CD1c-positive myeloid dendritic cell (primary cell): ENCODE results near the gene SNX19.

ENCODE experiments used
- DNase-seq: peaks from one replicate; pipeline ENCODE4 v3.0.0-alpha.2; 2016; ENCODE audit errors: extremely low spot score

Gene SNX19

GRCh38 chr11:130905512-130905911, 10.8 kb downstream of the SNX19 start:
- DNase-seq: no peak

- no peak for DNase-seq
Observed at GRCh38 chr11:130904380-130904779, 11.9 kb downstream of the SNX19 start.

GRCh38 chr11:130902380-130902779, 13.9 kb downstream of the SNX19 start:
- no peak for DNase-seq

DNA sequence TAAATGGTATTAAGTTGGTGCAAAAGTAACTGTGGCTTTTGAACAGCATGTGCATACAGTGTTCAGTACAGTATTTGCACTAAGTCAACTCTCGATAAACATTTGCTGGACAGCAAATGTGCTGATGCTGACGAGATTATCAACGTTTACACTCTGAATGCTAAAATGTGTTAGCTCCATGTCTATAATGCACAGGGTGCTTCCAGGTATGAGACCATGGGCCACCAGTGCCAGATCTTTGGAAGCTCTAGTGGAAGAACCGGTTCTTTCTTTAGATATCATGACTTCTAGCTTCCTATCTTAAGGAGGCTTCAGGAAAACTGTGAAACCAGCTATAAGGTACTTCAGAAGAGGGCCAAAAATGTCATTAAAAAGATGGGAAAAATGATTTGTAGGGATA, 17.2 kb downstream of the SNX19 start:
- no peak for DNase-seq

DNA sequence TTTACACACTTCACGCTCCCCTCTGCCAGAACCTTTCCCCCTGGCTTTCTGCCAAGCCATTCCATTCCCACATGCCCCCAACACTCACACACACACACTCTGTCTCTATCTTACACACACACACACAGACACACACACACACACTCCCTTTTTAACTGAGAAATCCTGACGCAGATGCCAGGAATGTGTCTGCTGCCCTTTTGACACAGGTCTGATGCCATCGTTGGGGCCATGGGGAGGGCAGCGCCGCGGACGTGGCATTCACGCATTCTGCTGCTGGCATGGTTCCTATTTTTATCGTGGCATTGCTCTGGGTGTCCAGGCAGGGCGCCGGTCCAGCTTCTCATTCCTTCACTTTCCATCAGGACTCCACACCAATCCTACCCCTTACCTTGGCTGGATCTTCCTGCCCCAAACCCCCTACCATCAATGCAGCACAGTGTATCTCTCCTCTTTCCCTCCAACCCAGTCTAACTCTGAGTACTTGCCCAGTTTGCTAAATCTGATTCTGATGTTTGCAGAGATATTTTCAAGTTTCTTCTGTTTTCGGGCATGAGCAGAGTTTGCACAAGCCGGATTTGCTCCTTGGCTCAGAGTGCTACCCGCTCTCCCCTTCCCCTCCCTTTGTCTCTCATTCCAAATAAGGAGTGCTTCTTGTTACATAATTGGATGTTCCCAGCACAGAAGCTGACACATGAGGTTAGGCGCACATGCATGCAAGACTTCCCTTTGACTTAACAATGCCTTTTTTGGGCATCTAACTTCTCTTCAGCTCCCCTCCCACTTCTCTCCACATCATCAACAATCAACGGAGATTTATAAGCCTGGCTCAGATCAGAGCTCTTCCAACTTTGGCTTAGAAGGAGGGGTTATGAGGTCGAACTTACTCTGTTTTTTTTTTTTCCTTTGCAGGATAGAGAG, 18.8 kb downstream of the SNX19 start:
- DNase-seq: no peak

DNA sequence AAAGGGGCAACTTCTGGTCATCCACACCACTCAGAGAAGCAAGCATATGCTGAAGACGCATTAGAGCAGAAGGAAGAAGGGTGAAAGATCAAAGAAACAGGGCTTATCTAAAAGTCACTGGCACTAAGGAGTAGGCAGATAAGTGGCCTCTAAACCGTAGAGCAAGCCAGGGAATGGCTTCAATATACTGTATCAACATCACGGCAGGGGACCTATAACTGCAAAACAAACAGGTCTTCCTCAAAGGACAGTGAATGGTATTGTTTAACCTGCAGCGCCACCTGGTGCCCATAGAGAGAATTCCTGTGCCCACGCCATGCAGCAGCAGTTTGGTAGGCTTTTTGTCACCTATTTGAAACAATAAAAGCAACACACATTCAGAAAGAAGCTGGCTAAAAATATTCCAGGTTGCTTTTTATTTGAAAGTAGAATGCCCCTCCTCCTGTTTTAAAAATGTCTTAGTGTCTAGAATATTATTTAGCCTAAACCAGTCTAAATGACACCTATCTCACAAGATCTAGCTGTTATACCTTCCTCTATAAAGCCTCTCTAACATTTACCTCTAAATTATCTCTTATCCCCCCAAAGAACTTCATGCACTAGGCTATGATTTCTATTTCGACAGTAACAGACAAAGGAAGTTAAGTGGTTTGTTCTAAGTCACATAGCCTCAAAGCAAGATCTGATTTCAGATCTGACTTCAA, 21.8 kb downstream of the SNX19 start:
- DNase-seq: peak; percentile 66

GRCh38 chr11:130892861-130893260, 23.4 kb downstream of the SNX19 start:
- no peak for DNase-seq

- no peak for DNase-seq
Observed at GRCh38 chr11:130891326-130891725, 25.0 kb downstream of the SNX19 start.

DNA sequence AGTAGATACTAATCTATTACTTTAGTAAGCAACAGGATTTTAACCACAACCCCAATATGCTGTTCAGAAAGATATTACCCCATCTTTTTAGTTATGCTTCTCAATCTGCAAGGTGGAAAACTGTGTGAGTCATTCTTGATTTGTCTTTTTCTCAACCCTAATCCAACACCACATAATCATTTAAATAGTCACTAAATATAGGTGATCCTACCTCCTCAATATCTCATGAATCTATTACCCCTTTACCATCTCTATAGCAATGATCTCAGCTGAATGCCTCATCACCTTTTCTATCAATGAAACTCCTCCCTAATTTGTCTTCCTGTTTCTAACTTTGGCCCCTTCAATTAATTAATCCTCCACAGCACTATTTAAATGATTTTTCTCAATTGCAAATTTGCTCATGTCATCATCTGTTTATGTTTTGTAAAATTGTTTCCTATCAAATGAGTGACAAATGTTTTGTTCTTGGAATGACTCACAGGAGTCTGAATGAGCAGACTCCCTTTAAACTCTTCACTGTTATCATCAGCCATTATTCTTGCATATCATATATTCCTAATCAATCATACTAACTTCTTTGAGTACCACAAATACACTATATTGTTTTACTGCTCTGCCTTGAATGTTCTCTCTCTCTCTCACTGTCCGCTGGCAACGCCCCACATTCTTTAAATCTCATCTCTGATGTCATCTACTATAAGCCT, 26.1 kb downstream of the SNX19 start:
- DNase-seq: no peak

- no peak for DNase-seq
Observed at GRCh38 chr11:130888790-130889189, 27.5 kb downstream of the SNX19 start.

DNA sequence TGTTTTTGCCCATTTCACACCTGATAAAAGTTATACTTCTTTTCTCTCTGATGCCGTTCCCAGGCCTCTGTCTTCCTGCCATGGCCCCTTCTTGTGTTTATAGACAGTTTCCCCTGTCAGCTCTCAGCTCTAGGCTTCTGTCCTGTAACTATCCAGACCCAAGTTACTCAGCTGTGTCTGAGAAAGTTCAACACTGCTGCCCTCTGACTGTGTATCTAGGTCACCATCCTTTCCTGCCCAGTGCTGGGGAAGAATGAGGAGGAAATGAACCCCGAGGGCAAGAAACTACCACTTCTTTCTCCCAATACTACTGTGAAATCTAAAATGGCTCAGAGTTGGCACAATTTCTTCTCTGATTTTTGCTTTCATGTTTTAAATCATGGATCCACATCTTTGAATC, 29.6 kb downstream of the SNX19 start:
- no peak for DNase-seq

DNA sequence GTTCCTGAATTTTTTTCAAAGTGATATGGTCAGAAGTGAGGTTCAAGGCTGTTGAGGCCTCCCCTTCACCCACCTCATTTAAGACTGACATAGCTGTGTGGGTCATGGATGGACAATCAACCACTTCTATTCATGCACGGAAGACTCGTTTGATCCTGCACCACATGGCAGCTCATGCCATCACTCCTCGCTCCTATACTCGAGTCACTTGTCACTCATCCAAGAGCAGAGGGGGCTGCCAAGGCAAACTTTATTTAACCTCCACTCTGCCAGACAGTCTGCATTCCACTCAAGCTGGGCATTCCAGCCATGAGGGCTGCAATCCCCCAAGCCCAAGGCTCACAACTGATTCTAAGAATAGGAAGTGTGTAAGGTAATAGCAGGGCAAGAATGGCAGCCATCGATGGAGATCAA, 34.1 kb downstream of the SNX19 start:
- no peak for DNase-seq

DNA sequence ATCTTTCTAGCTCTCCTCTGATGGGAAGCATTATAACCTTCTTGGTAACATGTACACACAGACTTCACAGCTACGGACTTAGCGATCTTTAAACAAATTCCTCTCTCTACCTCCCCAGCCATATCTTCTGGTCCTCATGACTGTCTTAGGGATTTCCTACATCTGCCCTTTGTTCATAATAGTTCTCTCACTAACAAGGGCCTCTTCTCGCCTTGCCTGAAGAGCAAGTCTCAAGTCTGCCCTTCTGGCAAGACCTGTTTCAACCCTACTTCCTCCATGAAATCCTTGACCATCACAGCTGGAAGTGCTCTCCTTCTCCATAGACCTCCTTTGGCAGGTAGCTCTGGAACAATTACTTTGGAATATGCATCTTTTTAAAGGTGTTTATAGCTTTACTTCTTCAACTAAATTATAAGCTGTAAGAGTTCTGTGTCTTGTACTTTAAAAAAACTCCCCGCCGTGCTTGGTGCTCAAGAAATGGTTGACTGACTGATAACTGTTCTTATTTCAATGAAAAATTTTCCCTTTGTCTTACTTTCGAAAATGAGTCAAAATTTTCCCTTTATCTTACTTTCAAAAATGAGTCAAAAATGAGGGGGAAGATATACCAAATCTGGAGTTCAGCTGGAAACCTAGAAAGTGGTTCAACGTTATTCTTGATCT, 34.7 kb downstream of the SNX19 start:
- DNase-seq: no peak

DNA sequence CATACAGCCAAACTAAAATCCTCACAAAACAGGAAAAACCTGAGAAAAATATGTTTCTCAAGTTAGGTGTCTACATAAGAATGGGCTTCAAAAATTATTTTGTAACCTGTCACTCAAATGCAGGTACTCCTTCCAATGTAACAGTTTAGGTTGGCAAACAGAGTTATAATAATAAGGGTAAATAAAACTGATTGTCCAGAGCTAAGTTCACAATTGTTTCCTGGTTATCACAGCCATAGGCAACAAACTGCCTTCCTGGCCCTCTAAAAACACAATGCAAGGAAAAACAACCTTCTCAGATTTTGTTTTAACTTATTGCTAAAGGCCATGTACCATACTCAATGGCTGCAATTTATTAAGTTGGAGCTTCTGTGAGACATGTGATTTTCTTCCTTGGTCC, 36.4 kb downstream of the SNX19 start:
- DNase-seq: no peak

DNA sequence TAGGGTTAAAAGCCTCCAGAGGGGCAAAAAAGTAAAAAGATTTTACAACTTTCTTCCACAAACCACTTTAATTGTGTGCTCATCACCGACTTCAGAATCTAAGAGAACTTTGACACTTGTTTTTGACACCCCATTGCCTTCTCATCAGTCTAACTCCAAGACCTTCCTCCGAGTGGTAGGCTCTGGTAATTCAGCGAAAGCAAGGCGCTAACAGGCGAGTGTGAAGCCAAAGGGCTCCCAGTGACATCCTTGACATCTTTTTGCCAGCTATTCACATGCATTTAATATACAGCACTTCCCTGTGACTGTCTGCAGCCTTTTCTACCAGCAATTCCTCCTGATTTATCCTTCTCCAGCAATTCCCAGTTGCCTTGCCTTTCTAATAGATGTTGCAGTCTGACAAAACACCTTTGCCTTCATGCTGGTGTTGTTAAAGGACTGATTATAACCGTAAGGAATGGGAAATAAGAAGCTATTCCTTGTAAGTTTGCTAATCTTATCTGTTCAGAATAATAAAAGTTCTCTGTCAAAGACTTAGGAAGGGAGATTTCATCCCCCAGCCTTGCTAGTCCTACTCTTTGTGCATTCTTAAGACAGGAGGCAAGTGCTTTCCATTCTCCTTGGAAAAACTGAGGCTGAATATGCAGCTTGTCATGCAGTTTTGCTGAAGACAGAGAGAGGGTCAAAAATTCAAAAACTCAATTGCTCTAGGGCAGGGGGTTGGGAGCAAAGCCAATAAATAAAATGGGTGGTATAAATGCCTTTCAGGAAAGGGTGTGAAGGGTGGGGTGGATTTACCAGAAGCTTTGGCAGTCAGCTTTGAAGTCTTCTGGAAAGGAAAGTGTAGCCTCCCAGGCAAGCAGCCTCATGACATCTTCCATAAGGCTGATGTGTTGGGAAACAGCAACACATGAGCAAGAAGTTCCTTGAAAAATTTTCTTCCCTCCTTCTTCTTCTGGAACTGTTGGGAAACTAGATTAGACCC, 39.1 kb downstream of the SNX19 start:
- DNase-seq: no peak

DNA sequence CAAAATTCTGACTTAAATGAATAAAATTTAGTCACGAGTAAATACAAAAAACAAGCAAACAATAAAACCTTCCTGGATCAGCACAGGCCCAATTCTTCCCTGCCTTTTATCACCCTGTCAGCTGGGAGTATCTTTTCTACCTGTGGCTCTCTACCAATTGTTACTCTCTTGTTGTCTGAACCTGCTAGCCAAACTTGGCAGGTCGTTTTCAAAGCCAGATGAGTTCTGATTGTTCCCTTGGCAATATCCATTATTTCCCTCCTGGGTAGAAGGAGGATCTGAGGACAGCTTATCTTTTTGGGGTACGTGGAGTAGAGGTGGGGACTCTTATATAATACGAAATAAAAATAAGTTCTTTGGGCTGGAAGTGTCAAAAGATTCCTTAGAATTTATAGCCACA, 40.2 kb downstream of the SNX19 start:
- DNase-seq: no peak

GRCh38 chr11:130874955-130875531, 41.2 kb downstream of the SNX19 start:
- DNase-seq: no peak

DNA sequence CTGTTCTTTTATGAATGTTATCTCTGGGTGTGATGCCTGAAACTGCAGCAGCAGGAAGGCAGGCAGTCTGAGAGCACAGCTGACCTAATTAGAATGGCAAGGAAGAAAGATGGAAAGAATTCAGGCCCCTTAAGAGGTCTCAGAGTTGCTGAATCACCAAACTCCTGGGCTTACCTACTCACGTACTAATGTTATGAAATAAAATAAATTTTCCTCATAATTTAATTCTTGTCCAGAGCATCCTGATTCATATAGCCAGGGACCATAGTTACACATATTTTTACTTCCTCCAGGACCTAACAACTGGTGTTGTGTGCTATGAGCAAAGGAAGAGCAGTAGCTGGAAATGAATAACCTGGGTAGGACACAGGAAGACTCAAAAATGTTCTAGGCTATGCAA, 41.9 kb downstream of the SNX19 start:
- DNase-seq: no peak

- no peak for DNase-seq
Observed at GRCh38 chr11:130873761-130874160, 42.5 kb downstream of the SNX19 start.

GRCh38 chr11:130872981-130873380, 43.3 kb downstream of the SNX19 start:
- no peak for DNase-seq
